NCI-H345 treated with DMSO at 0.1 percent for 48 hours (cell line): ENCODE results near the gene SNX7.

Experiments used
- DNase-seq: peaks from one replicate; lab custom pipeline; 2025; ENCODE audit not compliant: unreplicated experiment; lab: John Stamatoyannopoulos, UW

The SNX7 gene, protein sequence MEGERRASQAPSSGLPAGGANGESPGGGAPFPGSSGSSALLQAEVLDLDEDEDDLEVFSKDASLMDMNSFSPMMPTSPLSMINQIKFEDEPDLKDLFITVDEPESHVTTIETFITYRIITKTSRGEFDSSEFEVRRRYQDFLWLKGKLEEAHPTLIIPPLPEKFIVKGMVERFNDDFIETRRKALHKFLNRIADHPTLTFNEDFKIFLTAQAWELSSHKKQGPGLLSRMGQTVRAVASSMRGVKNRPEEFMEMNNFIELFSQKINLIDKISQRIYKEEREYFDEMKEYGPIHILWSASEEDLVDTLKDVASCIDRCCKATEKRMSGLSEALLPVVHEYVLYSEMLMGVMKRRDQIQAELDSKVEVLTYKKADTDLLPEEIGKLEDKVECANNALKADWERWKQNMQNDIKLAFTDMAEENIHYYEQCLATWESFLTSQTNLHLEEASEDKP

DNA sequence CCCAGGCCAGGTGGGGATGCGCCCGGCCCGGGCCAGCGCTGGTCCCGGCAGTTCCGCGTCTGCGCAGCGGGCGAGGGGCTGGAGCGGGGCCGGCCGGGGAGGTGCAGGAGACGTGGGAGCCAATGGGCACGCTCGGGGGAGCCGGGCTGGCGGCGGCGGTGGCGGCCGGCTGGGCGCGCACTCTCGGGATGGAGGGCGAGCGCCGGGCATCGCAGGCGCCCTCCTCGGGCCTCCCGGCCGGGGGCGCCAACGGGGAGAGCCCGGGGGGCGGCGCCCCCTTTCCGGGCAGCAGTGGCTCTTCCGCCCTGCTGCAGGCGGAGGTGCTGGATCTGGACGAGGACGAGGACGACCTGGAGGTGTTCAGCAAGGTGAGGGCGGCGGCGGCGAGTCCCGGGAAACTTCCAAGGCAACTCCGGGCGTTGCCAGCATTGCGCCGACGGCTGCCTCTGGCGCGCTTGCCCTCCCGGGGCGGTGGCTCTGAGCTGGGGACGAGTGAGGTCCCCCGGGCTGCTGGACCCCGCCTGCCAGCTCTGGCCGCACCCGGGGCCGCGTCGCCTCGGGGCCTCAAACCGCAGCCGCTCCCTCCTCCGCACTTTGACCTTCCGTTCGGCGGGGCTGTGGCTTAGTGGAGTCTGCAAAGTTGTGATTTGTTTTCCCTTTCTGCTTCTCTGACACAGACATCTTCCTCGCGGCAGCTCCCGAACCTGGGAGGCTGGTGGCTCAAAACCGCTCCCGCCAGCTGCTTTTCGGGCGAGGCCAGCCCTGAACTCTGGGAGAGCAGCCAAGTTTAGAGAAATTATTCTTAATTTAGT is at the start of gene SNX7:
Gene SNX7 (plus strand): TSS at position 178 of the 812 bp plus-strand sequence. CDS start 11 bp downstream, at position 189.
- peak; percentile 15 for DNase-seq

GRCh38 chr1:98637316-98637715 is 24.2 kb upstream of the SNX7 start:
- DNase-seq: no peak

GRCh38 chr1:98638185-98638584 is 23.3 kb upstream of the SNX7 start:
- no peak for DNase-seq

GRCh38 chr1:98644510-98644909 is 17.0 kb upstream of the SNX7 start:
- DNase-seq: no peak

GRCh38 chr1:98651116-98651632 is 10.3 kb upstream of the SNX7 start:
- DNase-seq: no peak

DNA sequence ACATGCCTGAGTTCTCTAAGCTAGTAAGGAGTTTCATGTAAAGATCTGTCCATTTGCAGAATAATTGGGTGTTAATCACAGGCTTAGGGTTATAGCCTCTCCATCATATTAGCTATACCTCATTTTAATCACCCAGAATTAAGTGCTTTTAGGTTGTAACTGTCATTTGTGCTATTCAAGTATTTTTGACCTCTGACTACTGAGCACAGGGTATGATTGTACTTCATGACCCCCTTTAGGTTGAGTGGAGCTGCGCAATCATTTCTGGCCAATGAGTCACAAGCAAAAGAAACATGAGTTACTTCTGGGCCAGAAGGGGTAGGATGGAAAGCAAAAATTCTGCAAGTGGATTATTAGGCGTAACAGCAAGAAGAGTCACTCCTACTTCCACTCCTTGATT is 8.4 kb upstream of the SNX7 start:
- DNase-seq: no peak

DNA sequence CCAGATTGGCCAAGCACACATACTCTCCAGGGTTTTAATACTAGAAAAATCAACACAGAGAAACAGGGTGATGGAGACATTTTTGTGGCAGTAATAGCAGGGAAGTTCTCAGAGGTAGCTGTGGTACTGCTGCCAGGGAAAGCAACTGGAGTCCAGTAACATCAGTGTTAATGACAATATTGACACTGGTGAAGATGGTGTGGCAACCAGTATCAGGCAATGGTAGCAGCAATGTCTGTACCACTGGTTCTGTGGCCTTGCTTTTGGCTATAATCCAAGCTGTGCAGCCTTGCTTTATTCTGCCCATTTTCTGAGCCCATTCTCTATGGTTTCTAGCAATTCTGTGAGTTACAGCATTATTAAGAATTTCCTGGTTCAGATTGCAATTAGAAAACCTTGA is 1.6 kb upstream of the SNX7 start:
- DNase-seq: no peak

DNA sequence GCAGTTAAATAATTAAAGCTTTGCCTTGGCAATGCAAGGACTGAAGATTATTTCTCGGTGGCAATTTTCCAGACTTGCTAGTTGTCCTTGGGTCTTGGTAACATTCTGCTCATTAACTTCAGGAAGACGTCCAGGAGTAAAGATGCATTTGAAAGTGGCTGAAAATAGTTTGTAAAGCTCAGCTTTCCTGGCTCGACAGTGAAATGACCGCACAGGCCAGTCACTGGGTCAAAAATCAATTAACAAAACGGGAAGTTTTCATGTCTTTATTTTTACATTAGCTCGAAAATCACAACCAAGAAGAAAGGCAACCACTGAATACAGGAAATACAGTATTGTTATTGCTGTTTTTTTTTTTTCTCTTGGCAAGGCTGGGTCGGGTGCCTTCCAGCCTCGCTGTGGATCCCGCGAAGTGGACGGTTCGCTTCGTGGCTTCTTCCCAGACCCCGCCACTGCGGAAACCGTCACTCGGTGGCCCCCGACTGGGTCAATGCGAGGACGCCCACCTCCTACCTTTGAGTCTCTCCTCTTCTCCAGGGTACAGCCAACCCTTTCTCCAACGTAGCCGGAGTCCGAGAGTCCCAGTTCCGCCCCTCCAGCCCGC is 479 bp upstream of the SNX7 start:
- no peak for DNase-seq

DNA sequence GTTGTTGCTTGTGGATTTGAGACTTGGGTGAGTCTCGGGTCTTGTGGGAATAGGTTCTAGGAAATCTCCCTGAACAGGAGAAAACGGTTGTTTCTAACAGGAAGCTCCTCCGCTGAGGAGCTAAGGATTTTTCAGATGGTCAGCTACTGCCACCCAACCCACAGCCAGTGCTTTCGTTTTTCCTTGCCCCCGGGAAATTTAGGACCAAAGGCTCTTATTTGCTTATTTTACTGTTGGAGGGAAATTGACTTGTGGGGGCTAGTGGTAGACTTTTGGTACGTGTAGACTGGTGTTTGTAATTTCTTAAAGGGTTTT is 792 bp downstream of the SNX7 start:
- DNase-seq: peak; percentile 18

GRCh38 chr1:98668733-98669132 is 7.2 kb downstream of the SNX7 start:
- no peak for DNase-seq

DNA sequence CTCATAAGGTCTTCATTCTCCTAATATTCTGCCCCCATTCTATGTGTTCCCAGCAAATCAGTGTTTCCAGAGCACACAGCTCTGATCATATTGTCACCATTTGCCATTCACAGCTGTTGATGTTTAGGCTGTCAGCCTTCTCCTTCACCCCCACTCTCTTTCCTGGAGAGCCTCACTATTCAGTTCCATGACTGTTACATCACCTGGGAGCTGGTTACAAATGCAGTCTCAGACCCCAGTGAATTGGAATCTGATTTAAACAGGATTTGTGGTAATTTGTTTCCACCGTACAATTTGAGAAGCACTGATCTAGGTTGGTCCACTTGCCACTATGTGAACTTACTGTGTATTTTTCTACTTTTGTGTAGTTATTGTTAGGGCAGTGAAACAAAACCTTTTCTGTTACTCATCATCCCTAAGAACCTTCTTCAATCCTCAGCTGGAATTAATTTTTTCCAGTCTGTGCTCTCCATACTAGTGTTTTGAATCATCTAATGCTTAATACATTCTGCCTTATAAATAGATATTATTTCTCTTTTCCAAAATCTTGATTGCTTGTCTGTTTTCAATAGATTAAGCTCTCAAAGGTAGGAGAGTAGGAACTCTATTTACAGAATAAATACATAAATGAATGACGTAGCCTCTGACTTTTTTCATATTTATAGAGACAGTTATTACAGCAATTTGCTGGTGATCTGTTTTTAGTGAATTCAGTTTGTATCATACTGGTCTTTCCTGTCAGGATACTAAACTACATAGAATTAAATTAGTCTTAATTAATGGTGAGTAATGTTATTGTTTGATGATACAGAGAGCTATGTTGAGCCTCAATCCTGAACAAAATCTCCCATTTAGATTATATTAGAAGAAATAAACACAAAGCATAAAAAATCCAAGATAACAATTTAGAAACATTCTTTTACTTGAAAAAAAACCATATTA is 8.1 kb downstream of the SNX7 start:
- DNase-seq: no peak

DNA sequence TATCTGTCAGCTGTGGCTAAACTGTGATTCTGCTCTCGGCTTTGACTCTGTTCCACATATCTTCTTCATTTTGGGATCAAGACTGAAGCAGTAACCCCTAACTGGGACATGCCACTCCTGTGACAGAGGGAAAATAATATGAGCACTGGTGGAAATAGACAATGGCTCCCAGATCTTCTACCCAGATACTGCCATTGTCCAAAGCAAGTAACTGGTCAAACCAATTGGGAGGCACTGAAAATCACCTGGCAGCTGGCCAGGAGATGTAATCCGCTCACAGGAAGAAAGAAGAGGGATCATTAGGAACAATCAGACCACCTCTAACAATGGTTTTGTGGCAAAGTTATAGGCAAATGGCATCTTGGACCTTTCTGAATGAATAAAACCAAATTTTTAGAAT is 10.7 kb downstream of the SNX7 start:
- no peak for DNase-seq

DNA sequence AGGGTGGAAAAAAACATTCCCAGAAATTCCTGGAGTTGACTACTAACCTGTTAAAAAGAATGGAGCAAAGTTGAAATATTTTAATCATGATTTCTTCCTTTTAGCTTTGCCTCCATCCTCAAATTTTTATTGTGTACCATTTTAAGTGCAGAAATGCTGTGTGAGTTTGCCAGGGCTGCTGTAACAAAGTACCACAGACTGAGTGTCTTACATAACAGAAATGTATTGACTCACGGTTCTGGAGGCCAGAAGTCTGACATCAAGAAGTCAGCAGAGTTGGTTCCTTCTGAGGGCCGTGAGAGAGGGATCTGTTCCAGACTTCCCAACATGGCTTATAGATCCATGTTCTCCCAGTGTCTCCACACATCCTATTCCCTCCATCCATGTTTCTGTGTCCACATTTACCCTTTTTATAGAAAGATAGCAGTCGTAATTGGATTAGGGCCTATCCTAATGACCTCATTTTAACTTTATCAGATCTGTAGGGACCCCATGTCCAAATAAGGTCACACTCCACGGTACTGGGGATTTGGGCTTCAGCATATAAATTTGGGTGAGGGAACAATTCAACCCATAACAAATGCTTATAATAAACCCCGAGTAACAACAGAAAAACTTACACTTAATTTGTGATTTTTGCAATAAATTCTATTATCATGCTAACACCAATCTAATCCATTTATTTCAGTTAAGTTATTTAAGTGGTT is 12.7 kb downstream of the SNX7 start:
- DNase-seq: no peak

- no peak for DNase-seq
These were observed 13.8 kb downstream of the SNX7 start for GRCh38 chr1:98675282-98675681.

GRCh38 chr1:98677288-98677687 is 15.8 kb downstream of the SNX7 start:
- no peak for DNase-seq

DNA sequence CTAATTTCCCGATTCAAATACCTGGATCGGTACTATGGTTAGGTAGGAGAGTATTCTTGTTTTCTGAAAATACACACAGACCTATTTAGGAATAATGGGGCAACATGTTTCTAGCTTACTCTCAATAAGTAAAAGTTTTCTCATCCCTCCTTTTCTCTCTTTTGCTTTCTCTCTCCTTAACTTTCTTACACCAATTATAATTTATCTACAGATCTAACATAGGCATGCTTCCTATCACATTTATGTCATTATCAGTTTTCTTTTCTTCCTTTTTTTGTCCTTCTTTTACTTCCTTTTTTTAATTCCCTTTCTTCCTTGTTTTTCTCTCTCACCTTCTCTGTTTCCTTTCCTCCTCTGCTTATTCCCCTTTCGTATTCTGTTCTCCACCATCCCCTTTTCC is 20.3 kb downstream of the SNX7 start:
- no peak for DNase-seq

- DNase-seq: no peak
These were observed 26.7 kb downstream of the SNX7 start for GRCh38 chr1:98688110-98688739.

DNA sequence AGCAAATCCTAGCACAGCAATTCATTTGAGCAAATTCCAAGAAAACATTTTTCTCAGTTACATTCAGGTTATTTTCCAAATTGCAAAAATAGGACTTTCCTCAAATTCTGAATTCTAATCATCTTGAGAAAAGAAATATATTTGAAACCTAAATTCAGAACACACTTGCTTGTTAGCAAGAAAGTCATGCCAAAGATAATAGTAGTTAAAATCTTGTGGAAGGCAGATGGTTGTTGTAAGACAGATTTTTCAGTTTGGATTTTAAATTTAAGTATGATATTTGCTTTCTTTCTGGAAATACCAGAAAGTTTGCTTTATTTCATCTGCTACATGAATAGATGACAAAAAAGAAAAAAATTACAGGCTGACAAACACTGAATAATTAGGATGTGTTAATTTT is 29.1 kb downstream of the SNX7 start:
- no peak for DNase-seq

- DNase-seq: no peak
These were observed 31.0 kb downstream of the SNX7 start for GRCh38 chr1:98692482-98692881.

DNA sequence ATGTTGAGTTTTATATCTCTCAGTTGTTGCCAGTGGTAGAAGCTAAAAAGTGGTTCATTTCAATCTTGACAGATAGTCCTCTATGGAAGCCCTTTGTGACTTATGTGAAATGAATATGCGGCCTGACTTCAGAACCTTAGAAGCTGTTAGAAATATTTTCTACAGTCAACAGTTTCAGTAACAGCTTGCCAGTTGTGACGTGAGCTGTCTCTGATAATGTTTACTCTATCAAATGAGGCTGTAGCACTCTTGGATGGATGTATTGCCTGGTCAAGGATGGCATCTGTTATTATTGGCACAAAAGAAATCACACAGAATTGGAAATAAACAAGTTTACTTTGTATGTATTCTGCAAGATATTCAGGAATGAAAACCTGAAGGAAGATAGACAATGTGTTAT is 31.9 kb downstream of the SNX7 start:
- DNase-seq: no peak
